GM21423 (cell line): ENCODE results near the gene EYA4.

Experiments used
- ATAC-seq: cut with Tn5 transposase; IDR thresholded peaks from one replicate; pipeline ENCODE4 v1.9.1; 2021; ENCODE audit warnings: mild to moderate bottlenecking, moderate library complexity; ENCODE audit not compliant: unreplicated experiment

The EYA4 gene

DNA sequence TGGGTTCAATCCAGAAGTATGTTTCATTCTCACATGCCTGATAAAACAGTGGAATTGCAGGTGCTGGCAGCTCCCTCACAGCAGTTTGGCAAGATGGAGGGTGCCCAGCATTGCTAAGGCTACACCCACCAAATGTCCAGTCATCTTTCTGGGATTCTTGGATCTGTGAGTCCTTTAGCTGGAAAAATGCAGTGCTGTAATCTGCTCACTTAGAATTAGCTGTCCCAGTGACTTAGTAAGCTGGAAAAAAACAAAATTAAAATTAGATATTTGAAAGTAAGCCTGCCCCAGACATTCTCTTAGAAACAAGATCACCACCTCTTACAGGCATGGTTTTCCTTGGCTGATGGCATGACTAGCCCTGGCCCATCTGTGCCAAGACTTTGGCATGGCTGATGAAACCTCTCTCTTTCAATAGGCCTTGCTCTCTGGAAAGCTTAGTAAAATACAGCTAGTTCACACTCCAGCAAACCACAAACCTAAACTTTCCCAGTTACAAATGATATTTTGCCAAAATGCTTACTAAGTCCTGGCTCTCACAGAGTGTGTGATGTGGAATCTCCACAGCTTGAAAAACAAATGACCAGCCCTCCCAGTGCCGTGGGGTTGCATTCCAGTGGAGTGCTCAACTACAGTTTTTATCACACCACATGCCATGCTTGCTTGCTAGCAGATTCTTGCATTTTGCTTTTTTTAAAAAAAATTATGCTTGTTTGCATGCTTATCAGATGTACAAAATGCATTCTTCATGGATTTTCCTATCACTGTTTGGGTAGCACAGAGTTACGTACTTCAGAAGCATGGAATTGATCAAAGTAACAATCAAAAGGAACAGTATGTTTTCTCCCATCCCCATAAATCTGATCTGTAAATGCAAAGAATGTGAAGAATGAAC lies 261.5 kb downstream of the EYA4 start:
- no peak for ATAC-seq

DNA sequence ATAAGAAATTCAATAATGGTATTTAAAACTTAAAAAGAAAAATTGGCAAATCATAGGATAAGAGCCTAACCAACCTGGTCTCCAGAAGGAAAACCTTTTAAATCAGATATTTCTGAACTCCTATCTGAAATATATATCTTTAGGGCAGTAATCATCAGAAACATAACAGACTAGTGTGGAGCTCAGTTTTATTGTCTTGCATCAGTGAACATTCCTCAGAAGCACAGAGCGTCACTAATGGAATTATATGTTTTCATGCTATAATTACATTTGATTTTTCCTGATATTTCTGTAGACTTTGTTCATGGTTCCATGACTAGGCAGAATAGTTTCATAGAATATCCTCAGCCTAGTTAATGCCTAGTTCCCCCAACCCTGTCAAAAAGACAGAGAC lies 262.2 kb downstream of the EYA4 start:
- no peak for ATAC-seq

DNA sequence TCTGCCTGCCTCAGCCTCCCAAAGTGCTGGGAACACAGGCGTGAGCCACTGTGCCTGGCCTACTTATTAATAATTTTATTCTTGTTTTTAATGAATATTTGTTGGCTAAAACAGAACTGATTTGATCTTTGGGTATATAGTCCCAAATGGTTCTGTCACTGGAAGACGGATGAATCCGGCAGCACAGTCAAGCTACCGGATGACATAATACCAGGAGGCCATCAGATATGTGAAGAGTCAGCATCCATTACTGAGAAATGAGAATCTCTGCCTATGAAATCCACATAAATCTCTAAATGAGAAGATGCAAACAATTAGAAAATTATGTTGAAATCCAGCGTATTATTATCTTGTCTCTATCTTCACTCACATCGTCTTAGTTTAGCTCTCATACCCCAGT lies 263.0 kb downstream of the EYA4 start:
- no peak for ATAC-seq

GRCh38 chr6:133504761-133505160 lies 263.6 kb downstream of the EYA4 start:
- no peak for ATAC-seq

DNA sequence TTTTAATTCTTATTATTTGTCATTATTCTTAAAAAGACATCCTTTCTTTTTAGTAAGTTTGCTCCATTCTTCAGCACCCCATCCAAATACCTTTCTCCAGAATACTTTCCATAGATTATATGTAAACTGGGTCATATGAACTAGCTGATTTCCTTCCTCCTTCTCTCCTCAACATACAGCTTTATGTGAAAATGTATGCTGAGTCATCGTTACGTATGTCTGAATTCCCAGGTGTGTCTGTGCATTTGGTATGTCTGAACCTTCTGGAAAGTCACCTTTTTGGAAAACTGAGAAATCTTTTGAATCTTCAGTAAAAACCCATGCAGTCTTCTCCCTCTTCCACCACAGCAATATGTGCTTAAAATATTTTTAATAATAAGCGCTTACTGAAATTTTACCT lies 264.5 kb downstream of the EYA4 start:
- ATAC-seq, result no peak

DNA sequence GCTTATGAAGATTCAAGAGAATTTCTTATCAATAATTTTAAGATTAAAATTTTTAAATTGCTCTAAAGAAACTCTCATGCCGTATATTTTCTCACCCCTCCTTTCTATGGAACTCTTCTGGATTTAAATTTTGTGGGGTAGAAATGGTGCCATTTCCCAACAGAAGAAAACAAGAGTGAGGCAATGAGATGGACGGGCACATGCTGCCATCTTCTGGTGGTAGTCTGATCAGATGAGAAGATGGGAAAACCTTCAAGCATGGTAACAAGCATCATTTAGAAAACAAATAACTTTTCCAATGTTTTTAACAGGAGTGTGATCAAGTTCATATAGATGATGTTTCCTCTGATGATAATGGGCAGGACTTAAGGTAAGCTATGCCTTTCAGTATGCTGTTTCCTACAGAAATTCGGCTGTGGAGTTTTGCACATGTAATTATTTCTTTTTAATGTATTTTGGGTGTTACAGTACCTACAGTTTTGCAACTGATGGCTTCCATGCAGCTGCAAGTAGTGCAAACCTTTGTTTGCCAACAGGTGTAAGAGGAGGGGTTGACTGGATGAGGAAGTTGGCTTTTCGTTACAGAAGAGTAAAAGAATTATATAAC lies 271.4 kb downstream of the EYA4 start:
- no peak for ATAC-seq

GRCh38 chr6:133523816-133524215 lies 282.7 kb downstream of the EYA4 start:
- no peak for ATAC-seq

- ATAC-seq, result no peak
Observed at GRCh38 chr6:133526436-133526835, 285.3 kb downstream of the EYA4 start.

DNA sequence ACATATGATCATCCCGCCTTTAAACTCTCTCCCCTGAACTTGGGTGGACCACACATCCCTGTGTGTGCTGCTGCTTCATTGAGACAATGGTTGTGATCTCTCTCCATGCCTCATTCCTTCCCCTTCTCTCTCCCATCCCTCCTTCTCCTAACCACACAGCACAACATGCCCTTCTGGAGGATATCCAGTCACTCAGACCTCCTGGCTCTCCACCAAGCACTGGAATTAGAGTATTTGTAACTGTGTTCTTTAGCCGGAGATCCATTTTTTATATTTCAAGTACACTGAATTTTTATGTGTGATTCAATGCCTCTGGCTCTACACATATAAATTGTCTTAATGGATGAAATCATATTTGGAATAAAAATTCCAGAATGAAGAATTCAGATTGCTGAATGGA lies 287.4 kb downstream of the EYA4 start:
- ATAC-seq, result no peak

DNA sequence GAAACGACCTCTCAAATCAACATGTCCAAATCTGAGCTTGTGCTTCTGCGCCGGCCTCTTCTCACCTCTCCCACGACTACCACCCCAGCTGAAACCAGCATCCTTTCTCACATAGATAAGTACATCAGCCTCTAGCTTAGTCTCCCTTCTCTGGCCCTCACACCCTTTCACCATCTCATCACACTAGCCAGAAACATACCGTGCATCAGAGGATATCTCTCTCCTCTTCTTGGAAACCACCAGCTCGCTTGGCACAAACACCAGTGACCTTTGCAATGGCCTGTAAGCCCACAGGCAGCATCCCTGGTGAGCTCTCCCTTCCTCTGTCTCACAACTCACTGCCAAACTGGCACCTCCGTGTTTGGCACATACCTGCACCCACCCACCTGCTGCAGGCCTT lies 291.8 kb downstream of the EYA4 start:
- ATAC-seq, result no peak

GRCh38 chr6:133539502-133540259 lies 298.5 kb downstream of the EYA4 start:
- no peak for ATAC-seq

DNA sequence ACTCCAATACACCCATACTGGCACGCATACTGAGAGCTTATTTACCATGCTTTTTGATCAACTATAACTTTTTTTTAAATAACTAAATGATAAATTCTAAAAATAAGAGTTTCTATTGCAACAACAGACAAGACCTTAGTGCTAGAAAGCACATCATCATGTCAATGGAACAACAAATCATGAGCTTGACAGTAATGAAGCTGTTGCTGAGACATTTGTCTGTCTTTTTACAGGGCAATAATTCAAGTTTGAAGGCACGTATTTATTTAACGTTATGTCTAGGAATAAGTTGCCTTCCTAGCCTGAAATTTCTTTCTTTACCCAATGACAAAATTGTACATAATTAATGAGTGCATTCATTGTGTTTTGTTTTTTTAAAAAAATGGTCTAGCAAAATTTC lies 299.2 kb downstream of the EYA4 start:
- no peak for ATAC-seq

GRCh38 chr6:133541040-133541439 lies 299.9 kb downstream of the EYA4 start:
- no peak for ATAC-seq

GRCh38 chr6:133542056-133542821 lies 301.1 kb downstream of the EYA4 start:
- no peak for ATAC-seq

- no peak for ATAC-seq
Observed at GRCh38 chr6:133544419-133544818, 303.3 kb downstream of the EYA4 start.

GRCh38 chr6:133546098-133546497 lies 304.9 kb downstream of the EYA4 start:
- no peak for ATAC-seq

GRCh38 chr6:133547136-133547535 lies 306.0 kb downstream of the EYA4 start:
- ATAC-seq, result no peak

- ATAC-seq, result no peak
Observed at GRCh38 chr6:133548423-133549159, 307.4 kb downstream of the EYA4 start.

- ATAC-seq, result no peak
Observed at GRCh38 chr6:133549371-133549801, 308.2 kb downstream of the EYA4 start.

DNA sequence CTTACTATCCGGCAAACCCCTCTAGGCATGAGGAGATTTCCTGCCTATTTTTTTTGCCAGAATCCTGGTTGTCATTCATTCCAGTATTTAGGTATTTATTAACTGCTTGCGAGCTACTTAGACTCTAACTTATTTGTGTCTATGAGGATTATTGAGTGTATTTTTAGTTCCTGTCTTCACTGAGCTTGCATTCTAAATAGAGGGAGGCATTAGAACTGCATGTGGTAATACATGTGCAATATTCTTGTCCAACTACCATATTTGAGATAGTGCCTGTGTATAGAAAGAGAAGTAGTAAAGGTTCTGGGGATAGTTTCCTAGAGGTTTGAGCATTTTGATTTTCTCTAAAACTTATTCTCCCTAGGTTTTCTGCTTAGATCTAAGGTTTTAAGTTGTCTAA lies 308.9 kb downstream of the EYA4 start:
- ATAC-seq, result no peak
